Activated T-helper 2 cell treated with anti-CD3 and anti-CD28 coated beads, Interferon-gamma antibody, Interleukin-2, Interleukin-4, amounts not matched to agents 10 μg/mL and 5 μg/mL and 100 μg/mL, durations not matched to agents 14 hours and 24 hours and 36 hours (primary cell): ENCODE results near the gene PSPH. TPM values are rescaled to one million over a fixed set of nuclear protein-coding genes. Genes with fewer than 3 reads are reported as not detected.
A peak's percentile ranks its signal among the peaks of the same experiment; 100 is the strongest.
"Not testable (repeated sequence)": the region's sequence is repeated elsewhere in the genome, so short reads cannot be mapped to it uniquely, and the experiment has no call there.

Experiments
- DNase-seq: peaks from one replicate; pipeline ENCODE4 v3.0.0; 2021; ENCODE audit warnings: low spot score
- H3K27ac Mint-ChIP-seq: one replicate; pipeline ENCODE4 v1.8.0; 2021; ENCODE audit warnings: mixed read lengths
- H3K27me3 Mint-ChIP-seq: one replicate; pipeline ENCODE4 v1.8.0; 2021; ENCODE audit warnings: low read depth, mixed read lengths
- H3K36me3 Mint-ChIP-seq: one replicate; pipeline ENCODE4 v1.8.0; 2021; ENCODE audit warnings: low read depth, mixed read lengths
- H3K4me1 Mint-ChIP-seq: one replicate; pipeline ENCODE4 v1.8.0; 2021; ENCODE audit warnings: low read depth, mixed read lengths
- H3K4me3 Mint-ChIP-seq: one replicate; pipeline ENCODE4 v1.8.0; 2021; ENCODE audit warnings: low read depth, mild to moderate bottlenecking, moderate library complexity, mixed read lengths
- H3K9me3 Mint-ChIP-seq: one replicate; pipeline ENCODE4 v1.8.0; 2021; ENCODE audit warnings: mixed read lengths
- intact Hi-C: fragments of 100-400 bp; cut with micrococcal nuclease; formaldehyde crosslinking; loops from one replicate; pipeline ENCODE4 v1.15.1; 2023
- total RNA-seq: library from RNA; stranded (reverse); gene quantifications from 2 replicates; pipeline ENCODE4 v1.2.3, GENCODE V29; 2022

The PSPH gene
- total RNA-seq, 1 donor from 2014 or later = 20.8 TPM

GRCh38 chr7:56080726-56081435 lies 29.6 kb upstream of the PSPH start:
- H3K9me3 Mint-ChIP-seq, H3K27ac Mint-ChIP-seq, H3K4me1 Mint-ChIP-seq, H3K27me3 Mint-ChIP-seq, H3K4me3 Mint-ChIP-seq, DNase-seq, intact Hi-C loops: not testable (repeated sequence)
- H3K36me3 Mint-ChIP-seq = peaks cover 29% of the 10 kb centered on the region

- Mint-ChIP-seq H3K4me3 (no peak overlapping the region), H3K27me3 (no peaks in the 10 kb centered on the region), H3K4me1 (no peaks in the 10 kb centered on the region), H3K9me3 (no peaks in the 10 kb centered on the region), H3K27ac (no peak overlapping the region), H3K36me3 (peaks cover 35% of the 10 kb centered on the region)
- no peak for DNase-seq
- intact Hi-C loops = no loop called here
Observed at GRCh38 chr7:56079450-56080185, 28.4 kb upstream of the PSPH start.

GRCh38 chr7:56078196-56078595 lies 27.0 kb upstream of the PSPH start:
- Mint-ChIP-seq H3K4me1 (peaks cover 2% of the 10 kb centered on the region), H3K4me3 (no peak overlapping the region), H3K27ac (no peak overlapping the region), H3K27me3 (no peaks in the 10 kb centered on the region), H3K9me3 (no peaks in the 10 kb centered on the region), H3K36me3 (peaks cover 40% of the 10 kb centered on the region)
- no peak for DNase-seq
- intact Hi-C loops = no loop called here

GRCh38 chr7:56077681-56078080 lies 26.4 kb upstream of the PSPH start:
- H3K4me3 Mint-ChIP-seq = no peak overlapping the region
- H3K27ac Mint-ChIP-seq = no peak overlapping the region
- DNase-seq = no peak
- peaks cover 44% of the 10 kb centered on the region for H3K36me3 Mint-ChIP-seq
- H3K4me1 Mint-ChIP-seq = peaks cover 4% of the 10 kb centered on the region
- no peaks in the 10 kb centered on the region for H3K27me3 Mint-ChIP-seq
- no peaks in the 10 kb centered on the region for H3K9me3 Mint-ChIP-seq
- intact Hi-C loops = no loop called here

- H3K9me3 Mint-ChIP-seq = no peaks in the 10 kb centered on the region
- no peaks in the 10 kb centered on the region for H3K27me3 Mint-ChIP-seq
- peaks cover 36% of the 10 kb centered on the region for H3K36me3 Mint-ChIP-seq
- peak overlapping the region; percentile 13 for H3K27ac Mint-ChIP-seq
- no peak overlapping the region for H3K4me3 Mint-ChIP-seq
- peaks cover 4% of the 10 kb centered on the region for H3K4me1 Mint-ChIP-seq
- intact Hi-C loops = loop anchor here (1.0 kb wide), 2 partner anchors 70 to 433 kb away; no protein-coding TSS in a partner anchor
- DNase-seq = peak; percentile 55
Observed at GRCh38 chr7:56074371-56074791, 23.1 kb upstream of the PSPH start.

- intact Hi-C loops, DNase-seq, H3K27ac Mint-ChIP-seq, H3K4me3 Mint-ChIP-seq, H3K27me3 Mint-ChIP-seq, H3K9me3 Mint-ChIP-seq: not testable (repeated sequence)
- Mint-ChIP-seq H3K4me1 (peaks cover 27% of the 10 kb centered on the region), H3K36me3 (peaks cover 48% of the 10 kb centered on the region)
Observed at GRCh38 chr7:56066376-56066775, 15.1 kb upstream of the PSPH start.

- peak; percentile 85 for DNase-seq
- Mint-ChIP-seq H3K4me3 (peak within 1 kb of the TSS; percentile 90), H3K36me3 (peaks cover 61% of the 10 kb centered on the region), H3K27ac (peak within 1 kb of the TSS; percentile 78), H3K4me1 (peaks cover 38% of the 10 kb centered on the region), H3K27me3 (no peaks in the 10 kb centered on the region), H3K9me3 (no peaks in the 10 kb centered on the region)
- intact Hi-C loops = loop anchor here (1.0 to 5.0 kb wide), 4 partner anchors 13 to 697 kb away; partner anchors contain the start of genes CCT6A, CHCHD2, LANCL2 and PSPH
Observed at GRCh38 chr7:56063882-56064625, 12.8 kb upstream of the PSPH start, which contains the start of gene SUMF2. SUMF2 (plus strand) TSS chr7:56064286; CDS start chr7:56064312, 26 bp downstream.

- Mint-ChIP-seq H3K9me3 (no peaks in the 10 kb centered on the region), H3K27ac (peak overlapping the region; percentile 78), H3K4me1 (peaks cover 38% of the 10 kb centered on the region), H3K27me3 (no peaks in the 10 kb centered on the region), H3K4me3 (peak overlapping the region; percentile 90), H3K36me3 (peaks cover 61% of the 10 kb centered on the region)
- intact Hi-C loops = loop anchor here (5.0 kb wide), 1 partner anchor 696 kb away; the partner anchor contains the start of gene LANCL2
- no peak for DNase-seq
Observed at GRCh38 chr7:56063500-56063881, 12.2 kb upstream of the PSPH start.

- no peak for DNase-seq
- H3K4me1 Mint-ChIP-seq = peaks cover 38% of the 10 kb centered on the region
- H3K4me3 Mint-ChIP-seq = peak overlapping the region; percentile 59
- no peaks in the 10 kb centered on the region for H3K27me3 Mint-ChIP-seq
- H3K36me3 Mint-ChIP-seq = peaks cover 68% of the 10 kb centered on the region
- H3K9me3 Mint-ChIP-seq = no peaks in the 10 kb centered on the region
- H3K27ac Mint-ChIP-seq = peak overlapping the region; percentile 78
- intact Hi-C loops = loop anchor here (5.0 kb wide), 1 partner anchor 695 kb away; the partner anchor contains the start of gene LANCL2
Observed at GRCh38 chr7:56062382-56062781, 11.1 kb upstream of the PSPH start.

GRCh38 chr7:56053993-56054392 lies 2.7 kb upstream of the PSPH start:
- H3K36me3 Mint-ChIP-seq = peaks cover 73% of the 10 kb centered on the region
- no peak overlapping the region for H3K27ac Mint-ChIP-seq
- no peaks in the 10 kb centered on the region for H3K9me3 Mint-ChIP-seq
- H3K4me3 Mint-ChIP-seq = peak overlapping the region; percentile 52
- peaks cover 33% of the 10 kb centered on the region for H3K4me1 Mint-ChIP-seq
- no peaks in the 10 kb centered on the region for H3K27me3 Mint-ChIP-seq
- intact Hi-C loops = loop anchor here (5.0 kb wide), 1 partner anchor 482 kb away; the partner anchor contains the start of gene VOPP1
- no peak for DNase-seq

GRCh38 chr7:56053379-56053778 lies 2.1 kb upstream of the PSPH start:
- H3K27me3 Mint-ChIP-seq = no peaks in the 10 kb centered on the region
- peaks cover 33% of the 10 kb centered on the region for H3K4me1 Mint-ChIP-seq
- intact Hi-C loops = loop anchor here (5.0 kb wide), 1 partner anchor 481 kb away; the partner anchor contains the start of gene VOPP1
- peak overlapping the region; percentile 63 for H3K27ac Mint-ChIP-seq
- DNase-seq = no peak
- peaks cover 67% of the 10 kb centered on the region for H3K36me3 Mint-ChIP-seq
- peak overlapping the region; percentile 95 for H3K4me3 Mint-ChIP-seq
- H3K9me3 Mint-ChIP-seq = no peaks in the 10 kb centered on the region

- Mint-ChIP-seq H3K36me3 (peaks cover 46% of the 10 kb centered on the region), H3K4me1 (peaks cover 34% of the 10 kb centered on the region), H3K4me3 (peak overlapping the region; percentile 95), H3K27ac (peak overlapping the region; percentile 93), H3K9me3 (no peaks in the 10 kb centered on the region), H3K27me3 (no peaks in the 10 kb centered on the region)
- no peak for DNase-seq
- intact Hi-C loops = loop anchor here (1.0 to 5.0 kb wide), 7 partner anchors 13 to 479 kb away; partner anchors contain the start of genes CHCHD2, MRPS17, NIPSNAP2 and SUMF2
Observed at GRCh38 chr7:56051053-56051338, 248 bp downstream of the PSPH start.
